ENCODE results near the gene INHBC.

INHBC gene

DNA sequence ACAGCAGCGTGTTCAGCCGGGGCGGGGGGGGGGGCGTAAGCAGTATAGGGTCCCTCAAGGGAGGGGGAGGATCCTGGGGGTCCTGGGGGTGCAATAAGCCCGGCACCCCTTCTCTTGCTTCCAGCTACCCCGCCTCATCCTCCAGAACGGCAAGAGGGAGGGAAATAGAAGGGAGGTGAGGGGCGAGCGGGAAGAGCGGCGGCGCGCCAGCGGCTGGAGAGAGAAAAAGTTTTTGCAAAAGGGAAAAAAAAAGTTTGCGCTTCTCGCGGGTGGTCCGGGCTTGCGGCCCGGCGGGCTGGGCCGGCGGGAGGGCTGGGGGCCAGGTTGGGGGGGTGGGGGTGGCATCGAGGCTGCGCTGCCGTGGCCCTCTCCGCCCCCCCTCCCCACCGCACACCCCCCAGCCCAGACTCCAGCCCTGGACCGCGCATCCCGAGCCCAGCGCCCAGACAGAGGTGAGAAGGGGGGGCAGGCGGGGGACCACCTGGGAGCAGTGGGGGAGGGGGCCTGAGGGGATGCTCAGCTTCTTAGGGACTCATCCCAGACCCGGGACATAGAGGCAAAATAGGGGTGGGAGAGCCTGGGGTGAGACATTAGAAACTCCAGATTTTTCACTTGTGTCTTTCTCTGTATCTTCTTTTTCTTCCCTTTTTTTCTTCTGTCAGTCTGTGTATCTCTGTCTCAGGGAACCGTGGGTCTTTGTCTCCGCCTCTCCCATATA, 25.3 kb downstream of the INHBC start, which contains the start of gene GLI1:
TSS of gene GLI1 (plus strand) at position 36 of the 718 bp plus-strand sequence. CDS start 3,907 bp downstream, outside the sequence.
- no peak for DNase-seq (ENCODE audit: low spot score in 2 of 2)
- H3K4me1 Mint-ChIP-seq, result peaks cover 61% of the 10 kb centered on the region
- peak within 1 kb of the TSS; percentile 84 for H3K4me3 Mint-ChIP-seq
- no peak for ATAC-seq (replicated peaks; ENCODE audit: extremely low read depth, poor library complexity, severe bottlenecking)
- H3K27me3 Mint-ChIP-seq, result peaks cover 21% of the 10 kb centered on the region
- H3K36me3 Mint-ChIP-seq (ENCODE audit: insufficient read depth), result peaks cover 5% of the 10 kb centered on the region
- H3K9me3 Mint-ChIP-seq, result no peaks in the 10 kb centered on the region
- peak within 1 kb of the TSS; percentile 91 for H3K27ac Mint-ChIP-seq (ENCODE audit: low read depth)

DNA sequence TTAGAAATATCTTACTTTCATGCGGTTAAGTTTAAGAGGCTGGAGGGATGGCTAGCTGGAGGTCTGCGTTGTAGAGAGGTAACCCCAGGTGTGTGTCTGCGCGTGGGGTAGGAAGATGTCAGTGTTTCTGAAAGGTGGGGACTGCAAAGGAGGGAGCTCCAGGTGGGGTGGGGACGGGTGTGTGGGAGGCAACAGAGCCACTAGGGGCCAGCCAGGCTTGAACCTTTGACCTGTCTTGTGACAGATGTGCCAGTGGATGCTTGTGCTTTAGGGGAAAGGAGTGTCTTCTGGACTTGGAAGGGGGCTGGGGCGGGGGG, 25.8 kb downstream of the INHBC start:
- Mint-ChIP-seq H3K27ac (ENCODE audit: low read depth) (peak overlapping the region; percentile 91), H3K9me3 (no peaks in the 10 kb centered on the region), H3K4me1 (peaks cover 61% of the 10 kb centered on the region), H3K4me3 (peak overlapping the region; percentile 84), H3K27me3 (peaks cover 21% of the 10 kb centered on the region), H3K36me3 (ENCODE audit: insufficient read depth) (peaks cover 5% of the 10 kb centered on the region)
- ATAC-seq (replicated peaks; ENCODE audit: extremely low read depth, poor library complexity, severe bottlenecking) (no peak), DNase-seq (ENCODE audit: low spot score in 2 of 2) (no peak)

DNA sequence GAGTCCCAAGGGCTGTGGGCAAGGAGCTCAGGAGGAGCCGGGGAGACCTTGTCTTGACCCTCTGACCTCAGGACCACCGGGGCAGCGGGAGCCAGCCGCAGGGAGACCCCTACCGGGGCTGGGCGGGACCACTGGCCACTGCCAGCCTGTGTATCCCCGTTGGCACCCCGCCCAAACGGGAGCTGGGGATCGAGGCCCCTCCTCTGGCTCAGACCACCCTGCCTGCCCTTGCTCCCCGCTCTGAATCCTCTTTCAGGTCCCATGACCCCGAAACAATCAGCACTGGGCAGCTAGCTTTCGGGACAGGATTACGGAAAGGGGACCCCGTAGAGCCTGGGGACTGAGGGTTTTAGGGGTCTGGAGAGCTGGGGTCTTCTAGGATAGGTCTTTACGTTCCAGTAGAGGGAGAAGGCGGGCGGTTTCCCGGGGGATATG, 26.3 kb downstream of the INHBC start:
- Mint-ChIP-seq H3K9me3 (no peaks in the 10 kb centered on the region), H3K36me3 (ENCODE audit: insufficient read depth) (peaks cover 5% of the 10 kb centered on the region), H3K4me3 (peak overlapping the region; percentile 84), H3K27ac (ENCODE audit: low read depth) (no peak overlapping the region), H3K27me3 (peaks cover 21% of the 10 kb centered on the region), H3K4me1 (peaks cover 60% of the 10 kb centered on the region)
- ATAC-seq (replicated peaks; ENCODE audit: extremely low read depth, poor library complexity, severe bottlenecking) (no peak), DNase-seq (ENCODE audit: low spot score in 2 of 2) (no peak)

DNA sequence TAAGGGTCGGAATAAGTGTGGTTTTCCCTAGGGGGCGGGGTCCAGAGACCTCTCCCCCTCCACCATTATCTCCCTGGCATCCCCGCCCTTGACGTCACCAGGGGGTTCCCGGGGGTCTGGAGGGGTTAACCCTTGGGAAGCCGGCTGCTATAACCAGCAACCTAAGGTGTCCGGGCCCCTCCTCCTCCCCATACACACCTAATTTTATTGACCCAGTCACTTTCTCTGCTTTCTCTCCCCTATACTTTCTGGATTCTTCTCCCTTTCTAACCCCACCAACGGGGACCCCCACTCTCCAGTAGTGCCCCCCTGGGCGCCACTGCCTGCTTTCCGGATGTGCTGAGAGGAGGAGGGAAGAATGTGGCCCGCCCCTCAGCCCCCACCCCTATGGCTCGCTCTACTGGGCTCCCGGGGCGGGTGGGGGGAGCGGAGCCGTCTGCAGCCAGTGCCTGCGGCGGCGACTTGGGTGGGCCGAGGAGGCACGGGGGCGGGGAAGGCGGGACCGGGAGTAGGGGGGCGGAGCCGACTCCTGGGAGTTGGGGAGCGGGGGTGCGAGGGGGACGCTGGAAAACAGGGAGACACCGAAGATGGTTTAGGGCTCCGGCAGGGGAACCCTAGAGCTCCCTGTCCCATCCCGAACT, 26.8 kb downstream of the INHBC start:
- no peak overlapping the region for H3K27ac Mint-ChIP-seq (ENCODE audit: low read depth)
- no peaks in the 10 kb centered on the region for H3K9me3 Mint-ChIP-seq
- no peak for DNase-seq (ENCODE audit: low spot score in 2 of 2)
- H3K4me1 Mint-ChIP-seq, result peaks cover 55% of the 10 kb centered on the region
- ATAC-seq (replicated peaks; ENCODE audit: extremely low read depth, poor library complexity, severe bottlenecking), result no peak
- H3K27me3 Mint-ChIP-seq, result peaks cover 21% of the 10 kb centered on the region
- H3K36me3 Mint-ChIP-seq (ENCODE audit: insufficient read depth), result peaks cover 5% of the 10 kb centered on the region
- peak overlapping the region; percentile 84 for H3K4me3 Mint-ChIP-seq

DNA sequence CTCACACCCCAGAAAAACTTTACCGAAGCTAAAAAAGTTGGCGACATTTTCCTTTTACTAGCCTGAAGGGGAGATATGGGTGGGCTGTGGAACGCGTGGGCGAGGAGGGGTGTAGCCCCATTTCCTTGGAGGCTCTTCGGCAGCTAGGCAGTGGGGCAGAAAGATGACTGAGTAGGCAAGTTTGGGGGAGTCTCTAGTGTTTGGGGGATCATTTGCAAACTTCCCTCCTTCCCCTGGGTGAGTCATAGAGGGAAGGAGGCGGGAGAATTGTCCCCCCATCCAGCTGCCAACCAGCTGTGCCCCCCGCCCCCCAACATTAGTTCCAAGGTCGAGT, 27.3 kb downstream of the INHBC start:
- no peak overlapping the region for H3K27ac Mint-ChIP-seq (ENCODE audit: low read depth)
- DNase-seq (ENCODE audit: low spot score in 2 of 2) (no peak), ATAC-seq (replicated peaks; ENCODE audit: extremely low read depth, poor library complexity, severe bottlenecking) (no peak)
- H3K27me3 Mint-ChIP-seq, result peaks cover 21% of the 10 kb centered on the region
- H3K4me3 Mint-ChIP-seq, result peak overlapping the region; percentile 84
- no peaks in the 10 kb centered on the region for H3K9me3 Mint-ChIP-seq
- peaks cover 5% of the 10 kb centered on the region for H3K36me3 Mint-ChIP-seq (ENCODE audit: insufficient read depth)
- H3K4me1 Mint-ChIP-seq, result peaks cover 55% of the 10 kb centered on the region

DNA sequence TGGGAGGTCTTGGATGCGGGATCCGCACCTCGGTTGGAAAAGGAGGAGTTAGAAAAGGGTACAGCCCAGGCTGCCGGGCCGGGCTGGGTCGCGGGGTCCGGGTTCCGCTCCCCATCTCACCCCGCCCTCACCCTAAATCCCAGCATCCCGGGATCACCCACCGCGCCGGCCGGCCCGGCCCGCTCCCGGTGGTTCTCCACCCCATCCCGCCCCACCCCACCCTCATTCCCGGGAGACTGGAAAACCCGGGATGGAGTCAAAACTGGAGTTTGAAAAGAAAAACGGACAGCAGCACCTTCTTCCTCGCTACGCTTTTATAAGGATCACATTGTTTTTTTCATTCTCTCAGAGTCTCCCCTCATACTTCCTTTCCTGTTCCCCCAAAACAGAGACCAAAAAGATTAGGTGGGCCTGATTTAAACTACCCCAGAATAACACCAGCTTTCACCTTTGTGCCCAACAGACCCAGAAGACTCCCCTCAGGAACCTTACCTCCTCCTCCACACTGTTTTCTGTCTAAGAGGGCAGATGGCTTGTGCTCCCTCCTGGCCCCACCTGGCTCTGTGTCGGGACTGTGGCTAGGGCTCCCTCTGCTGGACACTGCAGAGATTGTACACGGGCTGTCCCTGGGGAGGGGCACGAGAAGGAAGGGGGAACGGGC, 27.8 kb downstream of the INHBC start:
- no peaks in the 10 kb centered on the region for H3K9me3 Mint-ChIP-seq
- peaks cover 59% of the 10 kb centered on the region for H3K4me1 Mint-ChIP-seq
- peaks cover 21% of the 10 kb centered on the region for H3K27me3 Mint-ChIP-seq
- H3K27ac Mint-ChIP-seq (ENCODE audit: low read depth), result peak overlapping the region; percentile 80
- peaks cover 5% of the 10 kb centered on the region for H3K36me3 Mint-ChIP-seq (ENCODE audit: insufficient read depth)
- ATAC-seq (replicated peaks; ENCODE audit: extremely low read depth, poor library complexity, severe bottlenecking), result peak; percentile 75
- peak overlapping the region; percentile 84 for H3K4me3 Mint-ChIP-seq
- peak; percentile 84 for DNase-seq (ENCODE audit: low spot score in 2 of 2)

DNA sequence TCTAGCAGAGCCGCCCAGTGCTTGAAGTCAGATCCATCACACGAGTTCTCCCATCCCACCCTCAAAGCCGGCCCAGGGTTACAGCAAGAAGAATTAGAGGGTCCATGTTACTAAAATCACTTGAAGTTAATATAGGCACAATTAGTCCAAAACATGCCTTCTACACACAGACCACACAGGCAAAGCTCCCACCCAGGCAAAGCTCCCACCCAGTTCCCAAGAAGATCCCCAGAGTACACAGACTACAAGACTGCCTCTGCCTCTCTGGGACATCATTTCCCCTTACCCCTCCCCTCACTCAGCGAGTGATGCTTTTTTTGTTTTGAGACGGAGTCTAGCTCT, 28.3 kb downstream of the INHBC start:
- peak overlapping the region; percentile 80 for H3K27ac Mint-ChIP-seq (ENCODE audit: low read depth)

DNA sequence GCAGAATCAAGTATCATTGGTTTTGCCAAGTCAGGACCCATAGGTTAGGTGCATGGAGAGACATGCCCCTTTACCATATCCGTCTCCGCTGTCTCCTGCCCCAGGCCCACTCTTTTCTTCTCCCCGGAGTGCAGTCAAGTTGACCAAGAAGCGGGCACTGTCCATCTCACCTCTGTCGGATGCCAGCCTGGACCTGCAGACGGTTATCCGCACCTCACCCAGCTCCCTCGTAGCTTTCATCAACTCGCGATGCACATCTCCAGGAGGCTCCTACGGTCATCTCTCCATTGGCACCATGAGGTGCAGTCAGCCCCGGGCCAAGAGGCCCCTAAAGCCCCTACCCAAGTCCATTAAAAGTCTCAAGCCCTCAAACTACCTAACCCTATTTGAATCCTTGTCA, 30.0 kb downstream of the INHBC start:
- H3K4me1 Mint-ChIP-seq, result peaks cover 52% of the 10 kb centered on the region
- H3K27ac Mint-ChIP-seq (ENCODE audit: low read depth), result no peak overlapping the region
- no peak overlapping the region for H3K4me3 Mint-ChIP-seq
- no peaks in the 10 kb centered on the region for H3K9me3 Mint-ChIP-seq
- H3K36me3 Mint-ChIP-seq (ENCODE audit: insufficient read depth), result peaks cover 10% of the 10 kb centered on the region
- DNase-seq (ENCODE audit: low spot score in 2 of 2) (no peak), ATAC-seq (replicated peaks; ENCODE audit: extremely low read depth, poor library complexity, severe bottlenecking) (no peak)
- peaks cover 21% of the 10 kb centered on the region for H3K27me3 Mint-ChIP-seq

More for the DNA sequence above, 28.3 kb downstream of the INHBC start:
- peaks cover 5% of the 10 kb centered on the region for H3K36me3 Mint-ChIP-seq (ENCODE audit: insufficient read depth)
- peaks cover 21% of the 10 kb centered on the region for H3K27me3 Mint-ChIP-seq
- H3K9me3 Mint-ChIP-seq, result no peaks in the 10 kb centered on the region
- no peak for ATAC-seq (replicated peaks; ENCODE audit: extremely low read depth, poor library complexity, severe bottlenecking)
- peaks cover 63% of the 10 kb centered on the region for H3K4me1 Mint-ChIP-seq
- DNase-seq (ENCODE audit: low spot score in 2 of 2), result no peak
- peak overlapping the region; percentile 84 for H3K4me3 Mint-ChIP-seq

DNA sequence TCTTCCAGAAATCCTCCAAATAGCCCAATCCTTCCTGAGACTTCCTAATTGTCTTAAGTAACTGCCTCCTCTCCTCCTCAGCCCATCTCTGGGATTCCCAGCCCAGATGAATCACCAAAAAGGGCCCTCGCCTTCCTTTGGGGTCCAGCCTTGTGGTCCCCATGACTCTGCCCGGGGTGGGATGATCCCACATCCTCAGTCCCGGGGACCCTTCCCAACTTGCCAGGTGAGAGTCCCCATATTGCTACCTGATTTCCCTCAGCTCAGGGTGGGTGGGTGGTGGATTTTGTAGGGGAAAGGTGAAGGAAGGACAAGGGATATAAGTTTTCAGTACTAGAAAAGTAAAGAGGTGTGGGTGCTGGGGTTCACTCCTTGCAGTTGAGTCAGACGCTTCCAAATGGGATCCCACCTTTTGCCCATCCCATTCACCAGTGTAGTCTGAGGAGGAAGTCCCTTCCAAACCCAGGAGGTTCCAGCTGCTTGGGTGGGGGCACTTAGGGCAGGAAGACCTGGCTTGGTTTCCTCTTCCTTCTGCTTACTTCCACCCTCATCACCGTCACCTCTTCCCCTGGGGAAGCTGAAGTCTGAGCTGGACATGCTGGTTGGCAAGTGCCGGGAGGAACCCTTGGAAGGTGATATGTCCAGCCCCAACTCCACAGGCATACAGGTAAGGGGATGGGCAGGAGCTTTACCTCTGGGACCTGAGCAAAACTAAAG, 30.6 kb downstream of the INHBC start:
- Mint-ChIP-seq H3K27me3 (peaks cover 17% of the 10 kb centered on the region), H3K9me3 (no peaks in the 10 kb centered on the region), H3K27ac (ENCODE audit: low read depth) (peak overlapping the region; percentile 63), H3K4me1 (peaks cover 46% of the 10 kb centered on the region), H3K4me3 (no peak overlapping the region), H3K36me3 (ENCODE audit: insufficient read depth) (peaks cover 10% of the 10 kb centered on the region)
- ATAC-seq (replicated peaks; ENCODE audit: extremely low read depth, poor library complexity, severe bottlenecking) (no peak), DNase-seq (ENCODE audit: low spot score in 2 of 2) (no peak)

DNA sequence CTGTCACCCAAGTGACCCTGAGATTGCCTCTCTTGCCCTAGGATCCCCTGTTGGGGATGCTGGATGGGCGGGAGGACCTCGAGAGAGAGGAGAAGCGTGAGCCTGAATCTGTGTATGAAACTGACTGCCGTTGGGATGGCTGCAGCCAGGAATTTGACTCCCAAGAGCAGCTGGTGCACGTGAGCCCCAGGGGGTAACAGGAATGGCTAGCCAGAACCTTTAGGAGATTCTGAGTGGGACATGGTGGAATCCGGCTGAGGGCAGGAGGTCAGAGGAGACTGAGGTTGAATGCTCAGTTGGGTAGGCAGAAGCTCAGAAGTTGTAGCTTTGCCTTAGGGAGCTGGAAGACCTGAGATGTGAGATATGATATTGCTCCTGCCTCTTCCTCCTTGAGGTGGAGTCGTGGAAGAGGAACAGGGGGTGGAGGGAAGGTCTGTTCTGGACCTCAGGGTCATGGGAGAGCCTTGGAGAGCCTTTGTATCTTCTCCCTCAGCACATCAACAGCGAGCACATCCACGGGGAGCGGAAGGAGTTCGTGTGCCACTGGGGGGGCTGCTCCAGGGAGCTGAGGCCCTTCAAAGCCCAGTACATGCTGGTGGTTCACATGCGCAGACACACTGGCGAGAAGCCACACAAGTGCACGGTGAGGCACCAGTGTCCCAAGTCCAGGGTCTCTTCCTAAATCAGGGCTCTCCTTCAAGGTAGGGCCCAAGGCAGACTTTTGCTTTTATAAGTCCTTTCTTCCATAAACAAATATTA, 31.3 kb downstream of the INHBC start:
- Mint-ChIP-seq H3K36me3 (ENCODE audit: insufficient read depth) (peaks cover 12% of the 10 kb centered on the region), H3K4me3 (no peak overlapping the region), H3K4me1 (peaks cover 40% of the 10 kb centered on the region), H3K27me3 (peaks cover 9% of the 10 kb centered on the region), H3K9me3 (no peaks in the 10 kb centered on the region), H3K27ac (ENCODE audit: low read depth) (peak overlapping the region; percentile 63)
- ATAC-seq (replicated peaks; ENCODE audit: extremely low read depth, poor library complexity, severe bottlenecking) (no peak), DNase-seq (ENCODE audit: low spot score in 2 of 2) (no peak)

DNA sequence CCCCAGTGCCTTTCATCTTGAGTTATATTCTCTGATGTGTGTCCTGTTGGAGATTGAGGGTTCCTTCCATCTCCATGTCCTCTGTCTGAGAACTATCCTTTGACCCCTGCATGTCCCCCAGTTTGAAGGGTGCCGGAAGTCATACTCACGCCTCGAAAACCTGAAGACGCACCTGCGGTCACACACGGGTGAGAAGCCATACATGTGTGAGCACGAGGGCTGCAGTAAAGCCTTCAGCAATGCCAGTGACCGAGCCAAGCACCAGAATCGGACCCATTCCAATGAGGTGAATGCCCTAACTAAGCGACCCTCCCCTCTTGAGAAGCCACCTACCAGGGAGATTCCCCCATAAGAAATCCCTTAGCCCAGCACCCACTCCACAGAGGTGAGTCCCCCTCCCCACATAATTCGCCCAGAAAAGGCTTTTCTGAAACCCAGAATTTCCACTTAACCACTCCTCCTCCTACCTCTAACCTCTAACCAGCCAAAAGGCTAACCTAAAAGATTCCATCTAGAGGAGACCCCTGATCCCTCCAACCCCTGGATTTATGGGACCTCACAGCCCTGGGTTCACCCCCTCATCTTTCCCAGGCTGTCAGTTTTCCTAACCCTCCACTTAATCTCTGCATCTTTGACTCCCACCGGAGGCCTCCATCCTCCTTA, 32.8 kb downstream of the INHBC start:
- Mint-ChIP-seq H3K27ac (ENCODE audit: low read depth) (no peak overlapping the region), H3K4me3 (no peak overlapping the region), H3K27me3 (no peaks in the 10 kb centered on the region), H3K9me3 (no peaks in the 10 kb centered on the region), H3K4me1 (peaks cover 41% of the 10 kb centered on the region), H3K36me3 (ENCODE audit: insufficient read depth) (peaks cover 23% of the 10 kb centered on the region)
- ATAC-seq (replicated peaks; ENCODE audit: extremely low read depth, poor library complexity, severe bottlenecking), result no peak
- DNase-seq (ENCODE audit: low spot score in 2 of 2), result no peak

DNA sequence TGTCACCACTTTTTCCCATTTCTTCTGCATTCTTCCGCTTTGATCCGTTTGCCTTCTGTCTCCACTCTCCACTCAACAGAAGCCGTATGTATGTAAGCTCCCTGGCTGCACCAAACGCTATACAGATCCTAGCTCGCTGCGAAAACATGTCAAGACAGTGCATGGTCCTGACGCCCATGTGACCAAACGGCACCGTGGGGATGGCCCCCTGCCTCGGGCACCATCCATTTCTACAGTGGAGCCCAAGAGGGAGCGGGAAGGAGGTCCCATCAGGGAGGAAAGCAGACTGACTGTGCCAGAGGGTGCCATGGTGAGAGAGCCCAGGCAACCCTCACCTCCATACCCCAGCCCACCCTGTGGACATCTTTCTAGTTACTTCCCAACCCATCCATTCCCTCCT, 33.3 kb downstream of the INHBC start:
- no peaks in the 10 kb centered on the region for H3K9me3 Mint-ChIP-seq
- H3K4me3 Mint-ChIP-seq, result no peak overlapping the region
- DNase-seq (ENCODE audit: low spot score in 2 of 2) (no peak), ATAC-seq (replicated peaks; ENCODE audit: extremely low read depth, poor library complexity, severe bottlenecking) (no peak)
- H3K27me3 Mint-ChIP-seq, result no peaks in the 10 kb centered on the region
- no peak overlapping the region for H3K27ac Mint-ChIP-seq (ENCODE audit: low read depth)
- peaks cover 24% of the 10 kb centered on the region for H3K36me3 Mint-ChIP-seq (ENCODE audit: insufficient read depth)
- peaks cover 38% of the 10 kb centered on the region for H3K4me1 Mint-ChIP-seq
